ENCODE results near the gene MAPK12. TPM values are rescaled to one million over a fixed set of nuclear protein-coding genes. Genes with fewer than 3 reads are reported as not detected.
A peak's percentile ranks its signal among the peaks of the same experiment; 100 is the strongest.

The MAPK12 gene
- total RNA-seq, 1 donor from 2014 or later, result 12.4 TPM

DNA sequence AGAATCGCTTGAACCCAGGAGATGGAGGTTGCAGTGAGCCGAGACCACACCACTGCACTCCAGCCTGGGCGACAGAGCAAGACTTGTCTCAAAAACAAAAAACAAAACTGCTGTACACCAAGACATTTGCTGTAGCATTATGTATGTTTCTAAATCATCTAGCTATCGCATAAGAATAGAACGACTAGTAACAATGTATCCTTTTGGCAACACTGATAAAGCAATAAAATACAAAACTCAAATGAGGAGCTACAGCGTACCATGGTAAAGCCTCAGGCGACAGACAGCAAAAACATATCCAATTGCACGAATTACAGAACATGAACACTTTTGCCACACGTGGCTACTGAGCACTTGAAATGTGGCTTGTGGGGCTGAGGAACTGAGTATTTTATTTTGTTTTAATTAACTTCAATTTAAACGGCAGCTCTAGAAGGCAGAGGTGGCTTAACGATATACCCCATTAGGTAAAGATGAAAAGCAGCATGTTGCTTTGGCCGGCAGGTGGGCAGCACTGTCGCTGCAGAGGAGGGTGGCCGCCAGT is 19.0 kb downstream of the MAPK12 start:
- no peak for DNase-seq (ENCODE audit: low read depth)
- peaks cover 18% of the 10 kb centered on the region for H3K36me3 ChIP-seq (ENCODE audit: control insufficient read depth, insufficient read depth, low read length)
- no peak for FAIRE-seq
- H3K4me3 ChIP-seq (ENCODE audit: low read depth, low read length), result peak overlapping the region; percentile 93
- no peaks in the 10 kb centered on the region for H3K27me3 ChIP-seq (ENCODE audit: control insufficient read depth, insufficient read depth, low read length)
- TF ChIP-seq, protein P1, sequence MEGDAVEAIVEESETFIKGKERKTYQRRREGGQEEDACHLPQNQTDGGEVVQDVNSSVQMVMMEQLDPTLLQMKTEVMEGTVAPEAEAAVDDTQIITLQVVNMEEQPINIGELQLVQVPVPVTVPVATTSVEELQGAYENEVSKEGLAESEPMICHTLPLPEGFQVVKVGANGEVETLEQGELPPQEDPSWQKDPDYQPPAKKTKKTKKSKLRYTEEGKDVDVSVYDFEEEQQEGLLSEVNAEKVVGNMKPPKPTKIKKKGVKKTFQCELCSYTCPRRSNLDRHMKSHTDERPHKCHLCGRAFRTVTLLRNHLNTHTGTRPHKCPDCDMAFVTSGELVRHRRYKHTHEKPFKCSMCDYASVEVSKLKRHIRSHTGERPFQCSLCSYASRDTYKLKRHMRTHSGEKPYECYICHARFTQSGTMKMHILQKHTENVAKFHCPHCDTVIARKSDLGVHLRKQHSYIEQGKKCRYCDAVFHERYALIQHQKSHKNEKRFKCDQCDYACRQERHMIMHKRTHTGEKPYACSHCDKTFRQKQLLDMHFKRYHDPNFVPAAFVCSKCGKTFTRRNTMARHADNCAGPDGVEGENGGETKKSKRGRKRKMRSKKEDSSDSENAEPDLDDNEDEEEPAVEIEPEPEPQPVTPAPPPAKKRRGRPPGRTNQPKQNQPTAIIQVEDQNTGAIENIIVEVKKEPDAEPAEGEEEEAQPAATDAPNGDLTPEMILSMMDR (IDR thresholded peaks at IDR 0.05; ENCODE audit: insufficient read depth, low read length, severe bottlenecking), result no peak

DNA sequence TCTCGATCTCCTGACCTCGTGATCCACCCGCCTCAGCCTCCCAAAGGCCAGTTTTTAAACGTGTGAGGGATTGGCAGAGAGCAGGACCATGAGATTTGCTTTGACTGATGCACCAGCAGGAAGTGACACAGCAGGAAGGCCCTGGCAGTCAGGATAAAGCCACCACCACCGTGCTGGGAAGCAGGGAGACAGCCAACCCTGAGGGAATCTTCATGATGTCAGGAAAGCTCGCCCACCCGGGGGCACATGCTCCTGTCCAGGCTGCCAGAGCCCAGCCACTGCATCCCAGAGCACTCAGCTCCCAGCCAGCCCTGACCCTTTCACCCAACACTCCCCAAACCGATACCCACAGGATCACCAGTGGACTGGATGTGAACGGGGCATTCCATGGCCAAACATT is 22.7 kb downstream of the MAPK12 start:
- TF ChIP-seq, protein P1 (IDR thresholded peaks at IDR 0.05; ENCODE audit: insufficient read depth, low read length, severe bottlenecking), result no peak
- Histone ChIP-seq H3K36me3 (ENCODE audit: control insufficient read depth, insufficient read depth, low read length) (peaks cover 12% of the 10 kb centered on the region), H3K27me3 (ENCODE audit: control insufficient read depth, insufficient read depth, low read length) (no peaks in the 10 kb centered on the region), H3K4me3 (ENCODE audit: low read depth, low read length) (no peak overlapping the region)
- DNase-seq (ENCODE audit: low read depth) (no peak), FAIRE-seq (no peak)

DNA sequence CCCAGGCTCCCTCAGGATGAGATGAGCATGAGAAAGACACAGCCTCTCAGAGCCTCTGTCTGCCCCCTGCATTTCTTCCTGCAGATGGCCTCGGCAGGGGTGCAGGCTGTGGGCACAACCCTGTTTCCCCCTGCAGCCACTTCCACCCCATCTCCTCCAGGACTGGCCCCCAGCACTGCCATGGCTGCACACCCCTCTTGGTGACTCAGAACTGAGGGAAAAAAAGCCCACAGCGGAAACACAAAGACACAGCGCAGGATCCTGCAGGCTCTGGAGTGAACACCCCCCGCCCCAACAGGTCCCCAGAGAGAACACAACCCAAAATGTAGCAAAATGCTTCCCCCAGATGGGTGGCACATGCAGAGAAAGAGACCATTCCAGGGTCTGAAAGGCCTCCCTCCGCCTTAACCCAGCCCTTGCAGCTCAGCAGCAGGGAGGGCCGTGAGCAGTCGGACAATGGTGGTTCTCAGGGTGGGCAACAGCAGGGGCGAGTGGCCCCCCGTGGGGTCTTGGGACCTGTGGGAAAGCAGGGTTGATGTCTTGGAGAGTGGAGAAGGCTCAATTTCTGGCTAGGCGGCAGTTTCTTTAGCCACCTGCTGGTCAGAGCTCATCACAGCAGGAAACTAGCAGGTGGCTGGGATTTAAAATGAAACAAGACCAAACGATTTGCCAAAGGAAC is 24.6 kb downstream of the MAPK12 start:
- H3K36me3 ChIP-seq (ENCODE audit: control insufficient read depth, insufficient read depth, low read length), result peaks cover 12% of the 10 kb centered on the region
- no peak for FAIRE-seq
- DNase-seq (ENCODE audit: low read depth), result no peak
- no peak overlapping the region for H3K4me3 ChIP-seq (ENCODE audit: low read depth, low read length)
- TF ChIP-seq, protein P1 (IDR thresholded peaks at IDR 0.05; ENCODE audit: insufficient read depth, low read length, severe bottlenecking), result peak; percentile 52
- no peaks in the 10 kb centered on the region for H3K27me3 ChIP-seq (ENCODE audit: control insufficient read depth, insufficient read depth, low read length)

DNA sequence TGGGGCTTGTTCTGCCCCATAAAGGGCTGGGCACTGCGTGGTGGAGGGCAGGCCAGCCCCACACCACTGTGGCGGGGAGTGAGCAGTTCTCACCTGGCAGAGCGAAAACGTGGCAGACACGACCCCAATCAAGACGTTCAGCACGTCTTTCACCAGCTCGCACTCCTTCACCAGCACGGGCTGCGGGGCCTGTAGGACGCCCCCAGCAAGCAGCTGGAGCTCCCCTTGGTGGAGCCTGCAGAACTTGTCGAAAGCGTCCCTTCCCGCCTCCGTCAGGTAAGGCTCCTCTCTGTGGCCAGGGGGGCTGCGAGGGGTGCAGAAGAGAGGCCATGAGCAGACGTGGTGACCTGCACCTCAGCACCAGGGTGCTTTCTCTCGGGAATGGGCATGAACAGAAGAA is 28.3 kb downstream of the MAPK12 start:
- H3K36me3 ChIP-seq (ENCODE audit: control insufficient read depth, insufficient read depth, low read length), result peaks cover 7% of the 10 kb centered on the region
- FAIRE-seq, result no peak
- TF ChIP-seq, protein P1 (IDR thresholded peaks at IDR 0.05; ENCODE audit: insufficient read depth, low read length, severe bottlenecking), result no peak
- no peak for DNase-seq (ENCODE audit: low read depth)
- no peak overlapping the region for H3K4me3 ChIP-seq (ENCODE audit: low read depth, low read length)
- H3K27me3 ChIP-seq (ENCODE audit: control insufficient read depth, insufficient read depth, low read length), result no peaks in the 10 kb centered on the region

DNA sequence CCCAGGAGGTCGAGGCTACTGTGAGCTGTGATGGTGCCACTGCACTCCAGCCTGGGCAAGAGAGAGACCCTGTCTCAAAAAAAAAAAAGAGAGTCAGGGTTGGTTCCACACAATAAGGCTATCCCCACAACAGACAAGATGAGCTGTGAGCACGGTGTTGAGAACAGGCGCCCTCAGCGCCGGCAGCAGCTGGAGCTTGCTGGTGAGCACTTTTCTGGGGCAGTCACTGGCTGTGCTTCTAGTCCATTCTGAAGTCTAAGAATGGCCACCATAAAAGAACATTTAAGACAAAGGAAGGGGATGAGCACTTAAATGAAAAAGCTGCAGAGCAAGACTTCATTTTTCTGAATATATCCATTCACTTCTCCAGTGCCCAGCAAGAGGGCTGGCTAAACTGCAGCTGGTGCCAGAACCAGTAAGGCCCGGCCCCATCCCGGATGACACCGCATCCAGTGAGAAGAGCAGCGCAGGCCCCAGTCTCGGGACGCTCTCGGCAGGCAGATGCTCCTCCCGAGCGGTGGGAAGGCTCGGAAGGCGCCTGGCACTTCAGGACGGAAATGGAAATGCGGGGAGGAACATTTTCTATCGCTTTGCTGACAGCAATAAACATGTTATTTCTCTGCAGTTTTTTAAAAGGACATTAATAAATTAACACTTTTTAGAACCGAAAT is 28.9 kb downstream of the MAPK12 start:
- TF ChIP-seq, protein P1 (IDR thresholded peaks at IDR 0.05; ENCODE audit: insufficient read depth, low read length, severe bottlenecking), result no peak
- DNase-seq (ENCODE audit: low read depth) (no peak), FAIRE-seq (no peak)
- no peak overlapping the region for H3K4me3 ChIP-seq (ENCODE audit: low read depth, low read length)
- no peaks in the 10 kb centered on the region for H3K27me3 ChIP-seq (ENCODE audit: control insufficient read depth, insufficient read depth, low read length)
- H3K36me3 ChIP-seq (ENCODE audit: control insufficient read depth, insufficient read depth, low read length), result peaks cover 8% of the 10 kb centered on the region

Data from bronchial epithelial cell (primary cell).